C4-2B (cell line): ENCODE data around the gene TIPIN.

ENCODE experiments used
- ZFX ChIP-seq: fragments of 450-650 bp; IDR thresholded peaks from 2 replicates; pipeline ENCODE4 v1.6.1; 2017
- TF ChIP-seq, protein P1 (sequence below): fragments of 450-650 bp; conservative IDR thresholded peaks from 2 replicates; pipeline ENCODE4 v1.5.1; 2017; ENCODE audit warnings: mild to moderate bottlenecking

DNA sequence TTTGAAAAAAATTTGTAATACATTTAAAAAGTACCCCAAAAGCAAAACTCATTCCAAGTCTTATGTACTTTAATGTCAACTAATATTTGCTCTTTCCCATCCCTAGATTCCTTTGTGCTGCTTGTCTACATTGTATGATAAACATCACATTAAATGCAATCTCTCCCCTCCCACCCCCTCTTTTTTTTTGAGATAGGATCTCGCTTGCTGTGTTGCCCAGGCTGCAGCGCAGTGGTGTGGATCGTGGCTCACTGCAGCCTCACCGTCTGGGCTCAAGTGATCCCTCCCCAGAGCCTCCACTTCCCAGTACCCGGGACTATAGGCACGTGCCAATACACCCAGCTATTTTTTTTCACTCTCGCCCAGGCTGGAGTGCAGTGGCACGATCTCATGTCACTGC, 42.8 kb upstream of the TIPIN start:
- TF ChIP-seq, protein P1, sequence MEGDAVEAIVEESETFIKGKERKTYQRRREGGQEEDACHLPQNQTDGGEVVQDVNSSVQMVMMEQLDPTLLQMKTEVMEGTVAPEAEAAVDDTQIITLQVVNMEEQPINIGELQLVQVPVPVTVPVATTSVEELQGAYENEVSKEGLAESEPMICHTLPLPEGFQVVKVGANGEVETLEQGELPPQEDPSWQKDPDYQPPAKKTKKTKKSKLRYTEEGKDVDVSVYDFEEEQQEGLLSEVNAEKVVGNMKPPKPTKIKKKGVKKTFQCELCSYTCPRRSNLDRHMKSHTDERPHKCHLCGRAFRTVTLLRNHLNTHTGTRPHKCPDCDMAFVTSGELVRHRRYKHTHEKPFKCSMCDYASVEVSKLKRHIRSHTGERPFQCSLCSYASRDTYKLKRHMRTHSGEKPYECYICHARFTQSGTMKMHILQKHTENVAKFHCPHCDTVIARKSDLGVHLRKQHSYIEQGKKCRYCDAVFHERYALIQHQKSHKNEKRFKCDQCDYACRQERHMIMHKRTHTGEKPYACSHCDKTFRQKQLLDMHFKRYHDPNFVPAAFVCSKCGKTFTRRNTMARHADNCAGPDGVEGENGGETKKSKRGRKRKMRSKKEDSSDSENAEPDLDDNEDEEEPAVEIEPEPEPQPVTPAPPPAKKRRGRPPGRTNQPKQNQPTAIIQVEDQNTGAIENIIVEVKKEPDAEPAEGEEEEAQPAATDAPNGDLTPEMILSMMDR = no peak
- no peak for TF ChIP-seq ZFX
